ENCODE data around the gene CELF2. TPM values are rescaled to one million over a fixed set of nuclear protein-coding genes. Genes with fewer than 3 reads are reported as not detected.
A peak's percentile ranks its signal among the peaks of the same experiment; 100 is the strongest.

The CELF2 gene
- total and polyA plus RNA-seq, 10 donors: 13.5 to 180 (median 105) TPM

DNA sequence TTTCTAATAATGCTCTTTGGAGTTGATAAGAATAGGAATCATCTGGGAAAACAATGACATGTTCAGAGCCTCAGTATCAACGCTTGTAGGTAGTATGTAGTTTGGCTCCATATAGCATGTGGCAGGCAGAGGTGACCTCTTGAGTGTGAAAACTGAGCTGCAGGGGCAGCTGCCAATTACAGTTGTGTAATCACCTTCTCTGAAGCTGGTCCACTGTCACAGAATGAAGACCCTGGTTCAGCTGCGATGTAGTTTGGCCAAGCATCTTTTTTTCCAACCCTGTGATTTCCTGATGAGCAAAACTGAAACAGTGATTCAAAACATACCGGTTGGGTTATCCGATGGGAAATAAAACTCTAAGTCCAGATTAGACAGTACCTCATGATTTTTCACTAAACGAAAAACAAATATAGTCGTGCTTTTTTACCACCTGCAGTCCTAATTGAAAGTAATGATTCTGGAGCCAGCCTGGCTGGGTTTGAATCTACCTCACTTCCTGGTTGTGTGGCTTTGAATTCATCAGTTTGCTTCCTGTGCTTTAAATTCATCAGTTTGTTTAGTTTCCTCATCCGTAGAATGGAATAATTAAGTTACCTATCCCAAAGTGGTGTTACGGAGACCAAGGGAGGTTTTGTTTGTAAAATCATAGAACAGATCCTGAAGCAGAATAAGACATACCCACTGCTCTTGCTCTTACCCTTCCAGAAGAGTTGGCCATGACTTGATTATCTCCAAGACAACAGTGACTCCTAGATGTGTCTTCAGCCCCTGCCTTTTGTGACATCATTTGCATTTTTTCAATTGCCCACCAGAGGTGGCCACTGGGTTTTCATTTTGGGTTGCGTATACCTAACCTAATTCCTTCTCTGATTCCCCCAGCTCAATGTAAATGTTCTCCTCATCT is 87.4 kb downstream of the CELF2 start:
- DNase-seq: no peak
- TF ChIP-seq POLR2A (IDR thresholded peaks at IDR 0.05): no peak
- TF ChIP-seq POLR2AphosphoS5 (IDR thresholded peaks at IDR 0.05): no peak
- Histone ChIP-seq H3K4me1 (peaks cover 0 to 4% (median 0%) of the 10 kb centered on the region in 6 donors), H3K27me3 (replicated peaks in 1 of 7) (no peaks in the 10 kb centered on the region), H3K36me3 (no peaks in the 10 kb centered on the region), H3K4me3 (no peak overlapping the region), H3K27ac (peak overlapping the region in 1 of 8 donors; percentile 52), H3K9me3 (no peaks in the 10 kb centered on the region)
- 75 to 85% (median 84%) methylated on average over 9 of the region's 9 CpGs for WGBS, 5 donors
- intact Hi-C loops (cut with DNase I; ENCODE audit: low total_unique reads): no loop called here

DNA sequence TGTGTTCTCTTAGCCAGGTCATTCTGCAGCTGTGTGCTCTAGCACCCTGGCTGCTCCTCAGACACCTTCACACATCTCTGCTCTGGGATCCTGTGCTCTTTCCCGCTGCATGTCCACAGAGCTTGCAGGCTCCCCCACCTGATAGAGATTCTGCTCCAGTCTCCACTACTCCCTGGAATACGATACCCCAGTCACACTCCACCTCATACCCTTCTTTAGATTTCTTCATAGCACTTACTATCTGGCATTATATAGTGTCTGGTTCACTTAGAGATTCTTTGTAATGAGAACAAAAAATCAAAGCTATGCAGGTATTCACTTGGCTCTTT is 88.0 kb downstream of the CELF2 start:
- Histone ChIP-seq H3K27me3 (replicated peaks in 1 of 7) (no peaks in the 10 kb centered on the region), H3K36me3 (no peaks in the 10 kb centered on the region), H3K27ac (no peak overlapping the region), H3K4me1 (peaks cover 0 to 4% (median 0%) of the 10 kb centered on the region in 6 donors), H3K4me3 (no peak overlapping the region), H3K9me3 (no peaks in the 10 kb centered on the region)
- TF ChIP-seq POLR2A (IDR thresholded peaks at IDR 0.05) (no peak), POLR2AphosphoS5 (IDR thresholded peaks at IDR 0.05) (no peak)
- TF ChIP-seq, protein P1, sequence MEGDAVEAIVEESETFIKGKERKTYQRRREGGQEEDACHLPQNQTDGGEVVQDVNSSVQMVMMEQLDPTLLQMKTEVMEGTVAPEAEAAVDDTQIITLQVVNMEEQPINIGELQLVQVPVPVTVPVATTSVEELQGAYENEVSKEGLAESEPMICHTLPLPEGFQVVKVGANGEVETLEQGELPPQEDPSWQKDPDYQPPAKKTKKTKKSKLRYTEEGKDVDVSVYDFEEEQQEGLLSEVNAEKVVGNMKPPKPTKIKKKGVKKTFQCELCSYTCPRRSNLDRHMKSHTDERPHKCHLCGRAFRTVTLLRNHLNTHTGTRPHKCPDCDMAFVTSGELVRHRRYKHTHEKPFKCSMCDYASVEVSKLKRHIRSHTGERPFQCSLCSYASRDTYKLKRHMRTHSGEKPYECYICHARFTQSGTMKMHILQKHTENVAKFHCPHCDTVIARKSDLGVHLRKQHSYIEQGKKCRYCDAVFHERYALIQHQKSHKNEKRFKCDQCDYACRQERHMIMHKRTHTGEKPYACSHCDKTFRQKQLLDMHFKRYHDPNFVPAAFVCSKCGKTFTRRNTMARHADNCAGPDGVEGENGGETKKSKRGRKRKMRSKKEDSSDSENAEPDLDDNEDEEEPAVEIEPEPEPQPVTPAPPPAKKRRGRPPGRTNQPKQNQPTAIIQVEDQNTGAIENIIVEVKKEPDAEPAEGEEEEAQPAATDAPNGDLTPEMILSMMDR (IDR thresholded peaks at IDR 0.05 in 8 of 11, conservative IDR thresholded peaks at IDR 0.05 in 3 of 11): no peak
- intact Hi-C loops (cut with DNase I; ENCODE audit: low total_unique reads): no loop called here
- WGBS, 5 donors: 89 to 100% (median 93%) methylated on average over 2 of the region's 2 CpGs
- no peak for DNase-seq

DNA sequence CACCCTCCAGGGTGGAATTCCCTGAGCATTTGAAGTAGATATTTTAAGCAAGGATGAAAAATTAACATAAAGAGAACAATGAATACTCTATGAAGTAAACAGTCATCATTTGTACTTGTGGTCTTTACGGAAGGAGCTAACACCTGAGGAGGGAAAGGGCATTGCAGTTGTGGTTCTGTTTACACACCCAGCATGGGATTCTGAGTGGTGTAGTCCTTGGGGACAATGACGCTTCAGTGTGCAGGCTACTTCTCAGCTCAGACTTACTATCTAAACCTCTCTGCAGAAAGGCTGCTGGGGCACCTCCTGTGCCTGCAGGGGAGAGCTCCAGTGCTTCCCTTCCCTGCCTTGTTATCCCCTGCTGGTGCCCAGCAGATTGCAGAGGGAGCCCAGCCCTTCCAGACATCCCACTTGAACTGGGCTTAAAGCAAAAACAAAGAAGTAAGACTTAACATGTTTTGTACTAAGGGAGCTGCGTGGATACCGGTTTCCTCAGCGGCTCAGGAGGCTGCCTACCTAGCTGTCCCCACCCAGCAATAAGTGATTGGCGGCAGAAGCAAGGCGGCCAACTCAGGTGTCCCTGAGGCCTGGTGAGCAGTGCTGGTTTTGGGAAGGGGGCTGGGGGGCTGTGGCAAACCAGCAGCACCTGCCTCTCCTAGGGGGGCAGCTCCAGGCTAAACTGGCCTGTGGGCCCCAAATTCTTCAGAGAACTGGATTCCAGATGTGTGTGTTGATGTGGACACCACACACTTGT is 89.1 kb downstream of the CELF2 start:
- H3K4me1 ChIP-seq: peaks cover 0 to 4% (median 0%) of the 10 kb centered on the region in 6 donors
- H3K27ac ChIP-seq: no peak overlapping the region
- TF ChIP-seq POLR2AphosphoS5 (IDR thresholded peaks at IDR 0.05) (no peak), POLR2A (IDR thresholded peaks at IDR 0.05) (no peak)
- TF ChIP-seq, protein P1 (IDR thresholded peaks at IDR 0.05 in 8 of 11, conservative IDR thresholded peaks at IDR 0.05 in 3 of 11): no peak
- no peak overlapping the region for H3K4me3 ChIP-seq
- 92 to 98% (median 93%) methylated on average over 5 to 7 of the region's 7 CpGs for WGBS, 5 donors
- no peaks in the 10 kb centered on the region for H3K27me3 ChIP-seq (replicated peaks in 1 of 7)
- H3K9me3 ChIP-seq: no peaks in the 10 kb centered on the region
- no peaks in the 10 kb centered on the region for H3K36me3 ChIP-seq
- DNase-seq: no peak
- intact Hi-C loops (cut with DNase I; ENCODE audit: low total_unique reads): no loop called here

DNA sequence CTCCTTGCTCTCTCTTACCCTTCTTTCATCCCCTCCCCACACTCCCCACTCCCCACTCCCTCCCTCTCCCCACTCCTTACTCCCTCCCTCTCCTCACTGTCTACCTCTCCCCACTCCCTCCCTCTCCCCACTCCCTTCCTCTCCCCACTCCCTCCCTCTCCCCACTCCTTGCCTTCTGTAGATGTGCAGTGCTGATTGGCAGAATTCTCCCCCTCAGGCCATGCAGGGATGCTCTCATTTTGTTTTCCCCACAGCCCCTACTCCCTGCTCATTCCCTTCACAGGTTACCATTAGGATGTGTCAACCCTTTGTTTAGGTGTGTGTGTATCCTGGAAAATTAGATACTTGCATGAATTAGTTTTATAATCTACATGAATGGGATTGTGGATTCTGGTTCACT is 90.3 kb downstream of the CELF2 start:
- H3K4me3 ChIP-seq: no peak overlapping the region
- intact Hi-C loops (cut with DNase I; ENCODE audit: low total_unique reads): no loop called here
- peaks cover 0 to 8% (median under 1%) of the 10 kb centered on the region in 6 donors for H3K4me1 ChIP-seq
- no peaks in the 10 kb centered on the region for H3K27me3 ChIP-seq (replicated peaks in 1 of 7)
- TF ChIP-seq, protein P1 (IDR thresholded peaks at IDR 0.05 in 8 of 11, conservative IDR thresholded peaks at IDR 0.05 in 3 of 11): no peak
- H3K27ac ChIP-seq: no peak overlapping the region
- H3K9me3 ChIP-seq: no peaks in the 10 kb centered on the region
- H3K36me3 ChIP-seq: no peaks in the 10 kb centered on the region
- no peak for DNase-seq

Measured in spleen (tissue), 11 donors.